NOMO-1 (cell line): ENCODE results near the gene MBD3L4.
"Not testable (repeated sequence)": the region's sequence is repeated elsewhere in the genome, so short reads cannot be mapped to it uniquely, and the experiment has no call there.

Experiments
- DNase-seq, 2 experiments: peaks; one replicate each; lab custom pipeline; 2025; ENCODE audit not compliant: unreplicated experiment in 2 of 2; lab: John Stamatoyannopoulos, UW

Gene MBD3L4

GRCh38 chr19:7051421-7051820 lies 11.4 kb upstream of the MBD3L4 start:
- not testable (repeated sequence) for DNase-seq

- DNase-seq, result not testable (repeated sequence)
Measured at GRCh38 chr19:7049021-7049420, 9.0 kb upstream of the MBD3L4 start, which contains the start of gene MBD3L2. TSS of gene MBD3L2 (plus strand) at chr19:7049321. CDS start at chr19:7049374, 53 bp downstream.

DNA sequence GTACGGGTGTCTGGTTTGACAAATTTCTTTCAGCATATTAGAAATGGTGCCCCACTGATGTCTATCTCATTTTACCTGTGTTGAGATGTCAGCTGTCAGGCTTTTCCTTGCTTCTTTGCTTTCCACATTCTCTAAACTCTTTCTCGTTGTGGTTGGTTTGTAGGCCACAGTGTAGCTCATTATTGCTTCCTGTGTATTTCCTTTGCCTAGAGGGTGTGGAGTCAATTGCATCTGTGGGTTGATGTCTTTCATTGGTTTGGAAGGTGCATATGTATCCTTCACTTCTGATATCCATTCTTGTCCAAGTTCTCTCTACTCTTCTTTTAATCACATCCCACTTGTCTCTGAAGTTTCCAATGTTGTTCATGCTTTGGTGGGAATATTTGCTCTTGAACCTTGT lies 1.6 kb upstream of the MBD3L4 start:
- not testable (repeated sequence) for DNase-seq

GRCh38 chr19:7030278-7030677 lies 9.7 kb downstream of the MBD3L4 start, which contains the start of gene MBD3L5:
TSS of gene MBD3L5 (plus strand) at chr19:7030578. CDS start at chr19:7030612, 34 bp downstream.
- not testable (repeated sequence) for DNase-seq

GRCh38 chr19:7028790-7029189 lies 11.2 kb downstream of the MBD3L4 start:
- DNase-seq, result not testable (repeated sequence)

GRCh38 chr19:7021331-7021730 lies 18.6 kb downstream of the MBD3L4 start, which contains the start of gene MBD3L2B:
TSS of gene MBD3L2B (minus strand) at chr19:7021431. CDS start at chr19:7021397, 34 bp downstream.
- DNase-seq, result not testable (repeated sequence)

GRCh38 chr19:7018828-7019227 lies 21.2 kb downstream of the MBD3L4 start:
- no peak for DNase-seq

- DNase-seq, result peak in 1 of 2 experiments; percentile 90
Measured at GRCh38 chr19:7013678-7014077, 26.3 kb downstream of the MBD3L4 start.

GRCh38 chr19:7010722-7011593 lies 29.0 kb downstream of the MBD3L4 start:
- no peak for DNase-seq

DNA sequence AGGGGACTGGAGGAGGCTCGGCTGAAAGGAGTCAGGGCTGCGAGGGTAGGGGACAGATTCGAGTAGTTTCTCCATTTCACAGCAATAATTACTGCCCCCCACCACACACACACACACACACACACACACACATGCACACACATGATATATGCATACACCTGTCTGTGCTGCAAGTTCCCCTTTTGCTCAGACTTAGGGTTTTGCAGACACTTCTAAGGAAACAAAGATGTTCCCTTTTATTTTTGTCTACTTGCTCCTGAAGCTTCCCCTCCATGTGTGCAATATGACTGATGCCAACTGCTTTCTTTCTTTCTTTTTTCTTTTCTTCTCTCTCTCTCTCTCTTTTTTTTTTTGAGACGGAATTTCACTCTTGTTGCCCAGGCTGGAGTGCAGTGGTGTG lies 32.1 kb downstream of the MBD3L4 start:
- peak; percentile 49 to 69 for DNase-seq

DNA sequence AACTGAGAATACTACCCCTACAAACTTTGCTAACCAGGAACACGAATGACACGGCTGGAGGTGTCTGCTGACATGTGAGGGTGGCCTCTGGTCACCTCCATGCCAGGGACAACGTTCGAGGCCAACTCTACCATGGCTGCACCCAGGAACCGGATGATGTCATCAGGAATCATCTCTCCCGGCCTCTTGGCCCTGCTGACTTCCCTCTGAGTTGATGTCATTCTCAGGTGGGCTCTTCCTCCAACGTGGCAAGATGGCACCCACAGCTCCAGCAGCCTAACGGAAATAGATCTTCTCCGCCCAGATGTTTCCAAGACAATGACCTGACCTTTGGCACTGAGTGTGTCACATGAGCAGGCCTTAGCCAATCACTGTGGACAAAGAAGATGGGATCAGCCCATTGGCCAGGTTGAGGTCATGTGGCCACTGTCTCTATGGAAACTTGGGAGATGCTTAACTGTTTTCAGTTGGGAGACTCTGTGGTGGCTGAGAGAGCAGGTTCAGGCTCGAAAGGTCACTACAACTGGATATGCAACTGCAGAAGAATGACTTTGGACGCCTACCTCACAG lies 33.8 kb downstream of the MBD3L4 start:
- no peak for DNase-seq

- DNase-seq, result peak in 1 of 2 experiments; percentile 14
Measured at GRCh38 chr19:7004313-7004931, 35.6 kb downstream of the MBD3L4 start.

DNA sequence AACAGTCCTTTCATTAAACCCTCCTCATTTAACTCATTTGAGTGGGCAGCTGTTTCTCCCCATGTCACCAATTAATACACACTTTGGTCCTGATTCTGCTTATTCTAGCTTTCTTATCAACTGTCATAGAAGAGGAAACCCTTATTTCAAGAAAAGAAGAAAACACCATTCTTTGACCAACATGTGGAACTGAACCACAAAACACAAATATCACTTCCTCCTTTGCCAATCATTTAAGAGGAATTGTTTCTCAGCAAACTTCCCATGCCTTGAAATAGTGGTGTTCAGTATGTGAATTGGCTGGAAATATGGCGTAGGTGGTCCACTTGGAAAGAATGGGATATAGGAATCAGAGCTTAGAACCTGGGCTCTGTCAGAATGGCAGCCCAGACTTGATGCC lies 39.2 kb downstream of the MBD3L4 start:
- peak in 1 of 2 experiments; percentile 60 for DNase-seq

DNA sequence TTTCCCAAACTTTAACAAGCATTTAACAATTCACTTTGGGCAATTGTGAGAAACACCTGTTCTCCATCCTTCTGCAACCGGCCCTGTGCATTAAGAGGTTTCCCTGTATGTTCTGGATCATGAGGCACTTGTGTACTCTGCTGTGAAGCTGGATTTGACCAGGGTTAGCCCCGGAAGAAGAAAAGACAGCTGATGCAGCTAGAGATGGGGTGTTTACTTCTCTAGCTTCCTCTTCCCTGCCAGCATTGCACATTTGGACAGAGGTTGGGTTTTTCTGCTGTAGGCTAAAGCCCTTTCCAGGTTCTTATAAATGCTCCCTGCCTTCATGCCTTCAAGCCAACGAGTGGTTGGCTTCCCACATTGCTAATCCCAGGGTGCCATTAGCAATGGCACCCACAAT lies 39.6 kb downstream of the MBD3L4 start:
- peak in 1 of 2 experiments; percentile 24 for DNase-seq

DNA sequence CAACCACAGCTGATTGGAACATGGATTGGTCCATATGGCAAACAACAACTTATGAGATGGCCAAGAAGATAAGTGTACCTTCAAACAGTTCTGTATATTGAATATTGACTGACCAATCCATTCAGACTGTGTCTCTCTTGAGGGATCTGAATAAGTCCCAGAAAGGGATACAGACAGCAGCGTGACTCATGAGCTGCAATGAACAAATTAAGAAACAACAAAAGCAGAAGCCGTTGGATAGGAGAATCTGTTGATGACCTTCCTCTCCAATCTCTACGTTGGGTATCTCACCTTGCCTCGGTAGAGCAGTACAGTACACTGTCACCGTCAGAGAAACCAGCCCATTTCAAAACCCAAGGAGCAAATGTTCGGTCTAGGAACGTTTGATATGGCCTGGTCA lies 40.0 kb downstream of the MBD3L4 start:
- DNase-seq, result peak in 1 of 2 experiments; percentile 75

- DNase-seq, result peak; percentile 40 to 85
Measured at GRCh38 chr19:6997679-6998445, 42.1 kb downstream of the MBD3L4 start.

DNA sequence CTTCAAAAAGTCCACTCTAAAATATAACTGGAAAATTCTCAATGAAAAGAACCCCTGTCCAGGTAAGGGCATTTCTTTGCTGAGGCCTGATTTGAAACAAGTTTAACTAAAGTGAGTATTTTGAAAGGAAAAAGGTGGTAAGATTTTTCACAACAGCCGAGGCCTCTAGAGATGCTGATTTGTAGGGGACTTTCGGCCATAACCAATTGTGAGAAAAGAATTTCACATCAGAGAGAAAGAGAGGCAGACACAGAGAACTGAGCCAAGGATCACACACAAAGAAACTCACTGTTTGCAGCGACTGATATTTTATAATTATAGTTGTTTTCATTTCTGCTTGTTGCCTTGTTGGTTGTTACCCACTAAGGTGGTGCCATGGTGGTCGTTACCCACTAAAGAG lies 43.2 kb downstream of the MBD3L4 start:
- no peak for DNase-seq

- no peak for DNase-seq
Measured at GRCh38 chr19:6995054-6995453, 44.9 kb downstream of the MBD3L4 start.

- DNase-seq, result no peak
Measured at GRCh38 chr19:6988257-6988656, 51.7 kb downstream of the MBD3L4 start.

DNA sequence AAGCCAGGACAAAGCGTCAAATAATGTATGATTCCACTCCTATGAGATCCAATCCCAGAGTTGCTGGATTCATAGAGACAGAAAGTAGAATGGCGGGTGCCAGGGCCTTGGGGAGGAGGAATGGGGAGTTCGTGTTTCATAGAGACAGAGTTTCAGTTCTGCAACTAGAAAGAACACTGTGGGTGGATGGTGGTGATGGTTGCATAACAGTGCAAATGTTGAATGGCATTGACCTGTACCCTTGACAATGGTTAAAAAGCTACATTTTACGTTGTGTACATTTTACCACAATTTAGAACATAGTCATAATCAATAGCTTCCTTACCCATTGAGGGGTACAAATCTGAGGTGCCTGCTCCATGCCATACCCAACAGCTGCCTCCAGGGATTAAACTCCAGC lies 52.1 kb downstream of the MBD3L4 start:
- peak; percentile 58 to 77 for DNase-seq
